ENCODE data around the gene RPS15.

Gene RPS15

DNA sequence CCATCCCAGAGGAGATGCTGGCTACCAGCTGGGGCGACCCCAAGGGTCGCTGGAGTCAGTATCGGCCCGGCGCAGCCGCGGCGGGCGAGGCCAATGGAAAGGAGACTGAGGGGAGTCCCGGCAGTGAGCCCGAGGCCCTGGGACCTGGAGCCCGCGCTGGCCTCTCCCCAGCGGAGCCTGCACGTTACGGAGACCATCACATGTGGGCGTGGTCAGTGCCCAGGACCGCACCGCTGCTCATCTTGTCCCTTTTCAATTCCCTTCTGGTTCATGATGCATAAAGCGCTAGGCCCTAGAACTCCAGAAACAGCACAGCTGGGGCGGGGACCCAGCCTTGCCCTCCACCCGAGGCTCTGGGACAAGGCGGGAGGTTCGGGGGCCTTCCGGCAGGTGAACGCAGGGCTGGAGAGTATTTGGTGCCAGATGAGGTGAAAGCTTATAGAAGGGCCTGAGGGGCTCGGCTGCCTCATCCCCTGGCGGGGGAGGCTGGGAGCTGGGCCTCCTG is 32.9 kb downstream of the RPS15 start:
- Mint-ChIP-seq H3K9me3 (no peaks in the 10 kb centered on the region), H3K4me3 (peak overlapping the region in 2 of 3 experiments; percentile 48 to 58), H3K36me3 (ENCODE audit: low read depth) (no peaks in the 10 kb centered on the region), H3K4me1 (peaks cover 5% of the 10 kb centered on the region), H3K27me3 (ENCODE audit: low read depth) (peaks cover 57% of the 10 kb centered on the region), H3K27ac (no peak overlapping the region)
- TF ChIP-seq, protein P1, sequence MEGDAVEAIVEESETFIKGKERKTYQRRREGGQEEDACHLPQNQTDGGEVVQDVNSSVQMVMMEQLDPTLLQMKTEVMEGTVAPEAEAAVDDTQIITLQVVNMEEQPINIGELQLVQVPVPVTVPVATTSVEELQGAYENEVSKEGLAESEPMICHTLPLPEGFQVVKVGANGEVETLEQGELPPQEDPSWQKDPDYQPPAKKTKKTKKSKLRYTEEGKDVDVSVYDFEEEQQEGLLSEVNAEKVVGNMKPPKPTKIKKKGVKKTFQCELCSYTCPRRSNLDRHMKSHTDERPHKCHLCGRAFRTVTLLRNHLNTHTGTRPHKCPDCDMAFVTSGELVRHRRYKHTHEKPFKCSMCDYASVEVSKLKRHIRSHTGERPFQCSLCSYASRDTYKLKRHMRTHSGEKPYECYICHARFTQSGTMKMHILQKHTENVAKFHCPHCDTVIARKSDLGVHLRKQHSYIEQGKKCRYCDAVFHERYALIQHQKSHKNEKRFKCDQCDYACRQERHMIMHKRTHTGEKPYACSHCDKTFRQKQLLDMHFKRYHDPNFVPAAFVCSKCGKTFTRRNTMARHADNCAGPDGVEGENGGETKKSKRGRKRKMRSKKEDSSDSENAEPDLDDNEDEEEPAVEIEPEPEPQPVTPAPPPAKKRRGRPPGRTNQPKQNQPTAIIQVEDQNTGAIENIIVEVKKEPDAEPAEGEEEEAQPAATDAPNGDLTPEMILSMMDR (IDR thresholded peaks at IDR 0.05; ENCODE audit: unreplicated experiment in 3 of 3): peak in 1 of 3 experiments; percentile 26

DNA sequence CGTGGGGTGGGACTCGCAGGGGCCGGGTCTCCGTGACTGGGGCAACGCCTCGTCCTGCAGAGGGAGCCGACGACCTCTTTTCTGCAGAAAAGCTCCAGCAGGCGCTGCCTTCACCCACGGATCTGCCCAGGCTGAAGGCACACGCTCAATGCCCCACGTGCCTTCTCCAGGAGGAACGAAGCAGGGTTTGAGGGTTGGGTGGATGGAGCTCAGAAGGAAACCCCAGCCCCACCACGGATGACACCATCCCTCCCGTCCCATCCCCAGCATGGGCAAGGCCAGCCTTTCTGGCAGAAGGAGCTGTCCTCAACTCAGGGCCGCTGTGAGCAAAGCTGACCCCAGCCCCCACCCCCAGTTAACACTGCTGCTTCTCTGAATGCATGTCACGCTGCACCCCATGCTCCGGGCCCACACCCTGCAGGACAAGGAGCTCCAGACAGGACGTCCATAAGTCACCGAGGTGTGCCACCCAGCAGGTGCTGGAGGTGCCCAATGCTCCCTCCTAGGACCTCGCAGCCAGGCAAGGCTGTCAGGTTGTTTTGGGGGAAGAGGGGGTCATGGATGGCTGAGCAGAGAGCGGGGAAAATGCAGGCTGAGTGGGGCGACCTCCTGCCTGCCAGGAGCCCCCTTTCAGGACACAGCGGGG is 33.4 kb downstream of the RPS15 start:
- no peak overlapping the region for H3K27ac Mint-ChIP-seq
- no peaks in the 10 kb centered on the region for H3K9me3 Mint-ChIP-seq
- H3K4me3 Mint-ChIP-seq: no peak overlapping the region
- no peaks in the 10 kb centered on the region for H3K36me3 Mint-ChIP-seq (ENCODE audit: low read depth)
- H3K4me1 Mint-ChIP-seq: peaks cover 5% of the 10 kb centered on the region
- TF ChIP-seq, protein P1 (IDR thresholded peaks at IDR 0.05; ENCODE audit: unreplicated experiment in 3 of 3): peak in 1 of 3 experiments; percentile 6
- H3K27me3 Mint-ChIP-seq (ENCODE audit: low read depth): peaks cover 58% of the 10 kb centered on the region

DNA sequence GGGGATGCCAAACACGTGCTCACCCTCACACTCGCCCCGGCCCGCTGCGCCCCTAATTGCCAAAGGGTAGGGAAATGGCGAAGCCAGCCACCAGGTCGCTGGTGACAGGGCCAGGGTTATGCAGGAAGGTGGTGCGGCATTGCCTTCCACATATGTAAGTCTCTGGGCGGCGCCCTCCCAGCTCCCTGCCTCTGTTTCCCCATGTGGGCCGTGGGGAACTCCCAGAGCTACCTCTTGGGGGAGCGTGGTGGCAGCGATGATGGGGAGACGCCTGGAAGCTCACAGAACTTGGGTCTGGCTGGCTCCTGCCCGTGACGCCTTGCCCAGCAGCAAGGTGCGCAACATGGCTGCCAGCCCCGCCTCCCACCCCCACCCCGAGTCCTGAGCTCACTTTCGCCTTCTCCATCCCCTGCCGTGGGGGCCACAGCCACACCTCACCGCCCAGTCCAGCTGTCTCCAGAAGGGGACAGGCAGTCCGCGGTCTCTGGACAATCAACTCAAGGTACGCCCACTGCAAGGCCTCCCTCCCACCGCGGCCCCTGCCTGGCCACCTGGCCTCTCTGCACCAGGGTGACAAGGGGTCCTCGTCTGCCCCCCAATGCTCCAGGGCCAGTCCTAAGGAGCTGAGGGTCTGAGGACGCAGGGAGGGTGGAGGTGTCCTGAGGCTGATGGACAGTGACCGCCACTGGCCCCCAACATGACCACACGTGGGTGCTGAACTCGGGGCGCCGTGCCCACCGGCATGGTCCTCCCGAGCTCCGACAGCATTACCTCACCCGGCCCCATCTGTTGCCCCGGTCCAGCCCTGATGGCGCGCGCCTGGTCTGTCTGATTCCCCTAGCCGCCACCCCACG is 34.3 kb downstream of the RPS15 start:
- Mint-ChIP-seq H3K27ac (no peak overlapping the region), H3K4me1 (peaks cover 5% of the 10 kb centered on the region), H3K4me3 (no peak overlapping the region), H3K27me3 (ENCODE audit: low read depth) (peaks cover 62% of the 10 kb centered on the region), H3K36me3 (ENCODE audit: low read depth) (no peaks in the 10 kb centered on the region), H3K9me3 (no peaks in the 10 kb centered on the region)
- TF ChIP-seq, protein P1 (IDR thresholded peaks at IDR 0.05; ENCODE audit: unreplicated experiment in 3 of 3): no peak

DNA sequence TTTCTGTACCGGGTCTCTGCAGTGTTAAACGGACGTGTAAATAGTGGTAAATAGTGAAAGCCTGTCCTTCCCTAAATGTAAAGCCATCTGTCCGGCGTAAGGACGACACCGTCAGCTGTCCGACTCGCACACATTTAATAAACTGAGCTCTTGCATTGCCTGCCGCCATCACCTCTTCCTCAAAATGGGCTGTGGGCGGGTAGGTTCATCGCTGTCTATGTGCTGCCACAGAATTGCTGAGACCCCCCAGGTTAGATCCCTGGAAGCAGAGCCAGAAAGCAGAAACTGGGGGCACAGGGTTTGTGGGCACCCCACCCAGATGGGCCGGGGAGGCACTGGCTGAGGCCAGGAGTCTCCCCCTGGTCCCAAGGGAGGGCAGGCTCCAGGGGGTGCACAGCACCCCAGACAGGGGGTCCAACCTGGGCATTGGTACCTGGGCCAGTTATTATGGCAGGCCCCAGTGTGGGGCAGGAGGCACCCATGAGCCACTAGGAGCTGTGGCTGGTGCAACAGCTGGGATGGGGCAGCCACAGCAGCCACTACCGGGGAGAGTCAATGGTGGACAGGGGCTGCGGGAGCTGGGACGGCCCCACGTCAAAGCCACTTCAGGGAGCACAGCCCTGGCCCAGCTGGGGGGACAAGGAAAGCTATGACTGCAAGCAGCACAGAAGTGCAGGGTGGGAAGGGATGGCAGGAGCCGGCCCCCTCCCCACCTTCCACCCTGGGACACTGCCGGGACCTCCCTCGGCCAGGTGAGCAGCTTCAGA is 35.1 kb downstream of the RPS15 start:
- Mint-ChIP-seq H3K27ac (no peak overlapping the region), H3K27me3 (ENCODE audit: low read depth) (peaks cover 61% of the 10 kb centered on the region), H3K9me3 (no peaks in the 10 kb centered on the region), H3K36me3 (ENCODE audit: low read depth) (no peaks in the 10 kb centered on the region), H3K4me1 (peaks cover 5% of the 10 kb centered on the region), H3K4me3 (peak overlapping the region in 2 of 3 experiments; percentile 30 to 41)
- TF ChIP-seq, protein P1 (IDR thresholded peaks at IDR 0.05; ENCODE audit: unreplicated experiment in 3 of 3): no peak

DNA sequence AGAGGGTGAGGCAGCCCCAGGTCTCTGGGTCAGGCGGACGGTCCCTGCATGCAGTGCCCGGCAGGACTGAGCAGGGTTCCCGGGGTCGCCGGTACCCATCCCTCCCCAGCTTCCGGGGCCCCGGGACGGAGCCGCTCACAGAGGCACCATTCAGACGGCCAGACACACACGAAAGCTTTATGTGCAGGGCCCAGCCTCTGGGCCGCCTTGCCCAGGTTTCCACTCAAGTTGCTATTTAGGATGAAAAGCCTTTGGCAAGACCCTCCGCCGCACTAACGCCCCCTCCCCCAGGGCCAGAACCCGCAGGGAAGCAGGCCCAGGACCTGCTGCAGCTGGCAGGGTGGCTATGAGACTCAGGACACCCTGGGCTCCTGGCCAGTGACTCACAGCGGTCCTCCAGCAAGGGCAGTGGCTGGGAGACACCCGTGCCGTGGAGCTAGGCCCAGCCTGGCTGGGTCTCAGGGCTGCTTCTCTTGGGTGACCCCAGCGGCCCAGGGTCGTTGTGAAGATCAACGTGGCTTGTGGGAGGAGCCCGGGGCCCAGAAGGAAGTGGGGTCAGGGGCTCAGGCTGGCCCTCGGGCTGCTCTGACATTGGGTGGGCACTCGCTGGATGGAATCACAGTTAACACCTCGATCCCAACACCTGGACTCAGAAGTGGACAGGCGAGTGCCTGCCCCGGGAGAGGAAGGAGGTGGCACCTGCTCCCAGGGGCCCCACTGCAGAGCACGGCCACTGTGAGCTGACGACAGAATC is 36.0 kb downstream of the RPS15 start:
- Mint-ChIP-seq H3K27ac (no peak overlapping the region), H3K36me3 (ENCODE audit: low read depth) (no peaks in the 10 kb centered on the region)
- TF ChIP-seq, protein P1 (IDR thresholded peaks at IDR 0.05; ENCODE audit: unreplicated experiment in 3 of 3): no peak

More for the DNA sequence above, 36.0 kb downstream of the RPS15 start:
- Mint-ChIP-seq H3K9me3 (no peaks in the 10 kb centered on the region), H3K4me3 (no peak overlapping the region), H3K4me1 (peaks cover 8% of the 10 kb centered on the region), H3K27me3 (ENCODE audit: low read depth) (peaks cover 56% of the 10 kb centered on the region)

All from nephron (organoid).